Peyer's patch (tissue), 4 donors: ENCODE measurements around the gene RNASE12. TPM values are rescaled to one million over a fixed set of nuclear protein-coding genes. Genes with fewer than 3 reads are reported as not detected.

Source experiments
- DNase-seq, 3 donors: peaks; one replicate each; pipeline ENCODE4 v3.0.0-alpha.2; 2017 to 2019
- H3K27ac ChIP-seq, 4 donors: fragments of 200-600 bp; sonication (generic); one replicate each; pipeline ENCODE4 v1.5.1; 2016 to 2019
- H3K27me3 ChIP-seq, 2 donors: fragments of 200-600 bp; sonication (generic); one replicate each; pipeline ENCODE4 v1.5.1; 2019
- H3K36me3 ChIP-seq, 3 donors: fragments of 200-600 bp; sonication (generic); one replicate each; pipeline ENCODE4 v1.5.1; 2016 to 2019
- H3K4me1 ChIP-seq, 4 donors: fragments of 200-600 bp; sonication (generic); one replicate each; pipeline ENCODE4 v1.5.1; 2016 to 2019
- H3K4me3 ChIP-seq, 4 donors: fragments of 200-600 bp; sonication (generic); 1 replicate in 3 of 4; 2 replicates in 1 of 4; pipeline ENCODE4 v1.5.1; 2016 to 2019; ENCODE audit warnings: mild to moderate bottlenecking in 1 of 4
- H3K9me3 ChIP-seq, 4 donors: fragments of 200-600 bp; sonication (generic); one replicate each; pipeline ENCODE4 v1.5.1; 2016 to 2019; ENCODE audit warnings: mild to moderate bottlenecking in 1 of 4
- POLR2A ChIP-seq, 2 donors: fragments of 450-650 bp; IDR thresholded peaks; one replicate each; pipeline ENCODE4 v1.5.1; 2017; ENCODE audit warnings: antibody characterized with exemption in 2 of 2, mild to moderate bottlenecking in 2 of 2, moderate library complexity in 2 of 2
- total RNA-seq, 4 donors: library from RNA; depleted of rRNA; stranded (reverse); fragments of >200 nt; gene quantifications; one replicate each; pipeline ENCODE4 v1.1.0, GENCODE V29; 2016
- TF ChIP-seq, protein P1 (sequence below), 6 experiments: fragments of 450-650 bp in 4 of 6; fragments of 200-600 bp in 2 of 6; sonication (generic) in 1 of 6; IDR thresholded peaks; one replicate each; pipeline ENCODE4 v1.5.1; 2017 to 2019; ENCODE audit warnings: antibody characterized with exemption in 6 of 6, mild to moderate bottlenecking in 3 of 6, moderate library complexity in 1 of 6

Gene RNASE12
- total RNA-seq, 4 donors from 2014 or later, result not detected

- Histone ChIP-seq H3K27me3 (no peaks in the 10 kb centered on the region), H3K4me3 (peak overlapping the region; percentile 20 to 46 (median 38))
These were observed 40.1 kb upstream of the RNASE12 start for GRCh38 chr14:20631023-20631879.

GRCh38 chr14:20630340-20631022 lies 39.3 kb upstream of the RNASE12 start:
- Histone ChIP-seq H3K9me3 (no peaks in the 10 kb centered on the region), H3K27ac (peak overlapping the region in 1 of 4 donors; percentile 68), H3K4me1 (peaks cover 0 to 22% (median 9%) of the 10 kb centered on the region in 4 donors), H3K4me3 (peak overlapping the region; percentile 20 to 46 (median 32)), H3K36me3 (no peaks in the 10 kb centered on the region), H3K27me3 (no peaks in the 10 kb centered on the region)
- TF ChIP-seq, protein P1, sequence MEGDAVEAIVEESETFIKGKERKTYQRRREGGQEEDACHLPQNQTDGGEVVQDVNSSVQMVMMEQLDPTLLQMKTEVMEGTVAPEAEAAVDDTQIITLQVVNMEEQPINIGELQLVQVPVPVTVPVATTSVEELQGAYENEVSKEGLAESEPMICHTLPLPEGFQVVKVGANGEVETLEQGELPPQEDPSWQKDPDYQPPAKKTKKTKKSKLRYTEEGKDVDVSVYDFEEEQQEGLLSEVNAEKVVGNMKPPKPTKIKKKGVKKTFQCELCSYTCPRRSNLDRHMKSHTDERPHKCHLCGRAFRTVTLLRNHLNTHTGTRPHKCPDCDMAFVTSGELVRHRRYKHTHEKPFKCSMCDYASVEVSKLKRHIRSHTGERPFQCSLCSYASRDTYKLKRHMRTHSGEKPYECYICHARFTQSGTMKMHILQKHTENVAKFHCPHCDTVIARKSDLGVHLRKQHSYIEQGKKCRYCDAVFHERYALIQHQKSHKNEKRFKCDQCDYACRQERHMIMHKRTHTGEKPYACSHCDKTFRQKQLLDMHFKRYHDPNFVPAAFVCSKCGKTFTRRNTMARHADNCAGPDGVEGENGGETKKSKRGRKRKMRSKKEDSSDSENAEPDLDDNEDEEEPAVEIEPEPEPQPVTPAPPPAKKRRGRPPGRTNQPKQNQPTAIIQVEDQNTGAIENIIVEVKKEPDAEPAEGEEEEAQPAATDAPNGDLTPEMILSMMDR (IDR thresholded peaks at IDR 0.05), result no peak
- no peak for TF ChIP-seq POLR2A (IDR thresholded peaks at IDR 0.05)
- DNase-seq, result peak in 1 of 3 donors; percentile 53

More at GRCh38 chr14:20631023-20631879, 40.1 kb upstream of the RNASE12 start:
- Histone ChIP-seq H3K4me1 (peaks cover 0 to 22% (median 9%) of the 10 kb centered on the region in 4 donors), H3K27ac (peak overlapping the region in 1 of 4 donors; percentile 68), H3K36me3 (no peaks in the 10 kb centered on the region), H3K9me3 (no peaks in the 10 kb centered on the region)
- no peak for TF ChIP-seq POLR2A (IDR thresholded peaks at IDR 0.05)
- TF ChIP-seq, protein P1 (IDR thresholded peaks at IDR 0.05), result no peak
- peak in 1 of 3 donors; percentile 68 for DNase-seq

DNA sequence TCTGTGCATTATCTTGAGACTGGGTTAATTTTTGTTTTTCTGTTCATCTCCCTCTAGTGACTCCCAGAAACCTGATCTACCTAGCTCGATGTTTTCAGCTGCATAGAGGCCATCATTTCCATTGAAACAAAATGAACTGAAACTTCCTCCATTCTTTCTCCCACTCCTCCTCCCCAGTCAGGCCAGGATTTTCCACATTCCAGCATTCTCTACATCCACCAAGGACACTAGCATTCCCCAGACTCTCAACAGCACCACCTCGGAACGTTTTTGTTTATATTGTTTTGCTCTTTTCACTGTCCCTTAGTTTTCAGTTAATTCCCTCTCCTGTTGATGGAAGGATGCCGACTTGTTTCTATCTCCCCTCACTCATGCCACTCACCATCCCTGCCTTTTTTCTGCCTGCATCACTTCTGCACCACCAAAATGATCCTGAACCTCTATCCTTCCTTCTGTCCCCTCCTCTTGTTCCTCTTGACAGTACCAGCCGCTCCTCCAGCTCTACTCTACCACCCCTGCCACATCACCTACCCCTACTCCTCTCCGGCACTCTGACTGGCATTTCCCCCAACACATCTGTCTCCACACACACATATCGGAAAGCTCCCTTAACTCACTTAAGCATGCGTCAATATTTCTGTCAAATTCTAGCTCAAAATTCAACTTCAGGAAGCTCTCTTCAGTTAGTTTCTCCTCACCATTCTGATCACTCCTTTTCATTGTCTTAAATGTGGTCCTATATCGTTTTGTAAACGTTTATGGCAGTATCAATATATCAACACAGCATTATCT lies 37.1 kb upstream of the RNASE12 start:
- no peak overlapping the region for H3K27ac ChIP-seq
- TF ChIP-seq, protein P1 (IDR thresholded peaks at IDR 0.05), result no peak
- TF ChIP-seq POLR2A (IDR thresholded peaks at IDR 0.05), result no peak
- DNase-seq, result no peak
- no peaks in the 10 kb centered on the region for H3K36me3 ChIP-seq
- peaks cover 0 to 22% (median 12%) of the 10 kb centered on the region in 4 donors for H3K4me1 ChIP-seq
- H3K4me3 ChIP-seq, result no peak overlapping the region
- no peaks in the 10 kb centered on the region for H3K27me3 ChIP-seq
- H3K9me3 ChIP-seq, result no peaks in the 10 kb centered on the region

GRCh38 chr14:20627346-20628027 lies 36.3 kb upstream of the RNASE12 start:
- no peak overlapping the region for H3K27ac ChIP-seq
- no peaks in the 10 kb centered on the region for H3K9me3 ChIP-seq
- peaks cover 0 to 20% (median 12%) of the 10 kb centered on the region in 4 donors for H3K4me1 ChIP-seq
- DNase-seq, result no peak
- H3K4me3 ChIP-seq, result no peak overlapping the region
- TF ChIP-seq, protein P1 (IDR thresholded peaks at IDR 0.05), result no peak
- TF ChIP-seq POLR2A (IDR thresholded peaks at IDR 0.05), result no peak
- no peaks in the 10 kb centered on the region for H3K27me3 ChIP-seq
- H3K36me3 ChIP-seq, result no peaks in the 10 kb centered on the region

- TF ChIP-seq, protein P1 (IDR thresholded peaks at IDR 0.05), result no peak
- no peak for TF ChIP-seq POLR2A (IDR thresholded peaks at IDR 0.05)
- H3K27me3 ChIP-seq, result no peaks in the 10 kb centered on the region
- peaks cover 0 to 9% (median 9%) of the 10 kb centered on the region in 4 donors for H3K4me1 ChIP-seq
- no peaks in the 10 kb centered on the region for H3K36me3 ChIP-seq
- no peak for DNase-seq
- H3K4me3 ChIP-seq, result no peak overlapping the region
- no peak overlapping the region for H3K27ac ChIP-seq
- H3K9me3 ChIP-seq, result no peaks in the 10 kb centered on the region
These were observed 35.1 kb upstream of the RNASE12 start for GRCh38 chr14:20626274-20626673.
